HG03060 (cell line): ENCODE measurements around the gene ARID1B.

Source experiments
- ATAC-seq: cut with Tn5 transposase; IDR thresholded peaks from one replicate; pipeline ENCODE4 v1.9.1; 2021; ENCODE audit warnings: low read depth, moderate number of reproducible peaks; ENCODE audit not compliant: unreplicated experiment

The ARID1B gene

GRCh38 chr6:157113389-157113788 lies 336.2 kb downstream of the ARID1B start:
- no peak for ATAC-seq

GRCh38 chr6:157116426-157116825 lies 339.2 kb downstream of the ARID1B start:
- ATAC-seq = no peak

- no peak for ATAC-seq
Measured at GRCh38 chr6:157117431-157118095, 340.4 kb downstream of the ARID1B start.

- no peak for ATAC-seq
Measured at GRCh38 chr6:157119502-157120027, 342.4 kb downstream of the ARID1B start.

GRCh38 chr6:157120534-157121232 lies 343.5 kb downstream of the ARID1B start:
- ATAC-seq = no peak

GRCh38 chr6:157121897-157122296 lies 344.7 kb downstream of the ARID1B start:
- no peak for ATAC-seq

GRCh38 chr6:157123234-157123633 lies 346.1 kb downstream of the ARID1B start:
- ATAC-seq = no peak

- ATAC-seq = no peak
Measured at GRCh38 chr6:157124485-157125254, 347.5 kb downstream of the ARID1B start.

GRCh38 chr6:157125531-157125930 lies 348.4 kb downstream of the ARID1B start:
- no peak for ATAC-seq

- no peak for ATAC-seq
Measured at GRCh38 chr6:157126183-157127098, 349.3 kb downstream of the ARID1B start.

- no peak for ATAC-seq
Measured at GRCh38 chr6:157128235-157128775, 351.1 kb downstream of the ARID1B start.

GRCh38 chr6:157131250-157131649 lies 354.1 kb downstream of the ARID1B start:
- ATAC-seq = no peak

GRCh38 chr6:157133856-157134255 lies 356.7 kb downstream of the ARID1B start:
- no peak for ATAC-seq

GRCh38 chr6:157134402-157135047 lies 357.3 kb downstream of the ARID1B start:
- no peak for ATAC-seq

GRCh38 chr6:157135691-157136090 lies 358.5 kb downstream of the ARID1B start:
- no peak for ATAC-seq

- no peak for ATAC-seq
Measured at GRCh38 chr6:157137501-157137900, 360.3 kb downstream of the ARID1B start.

- no peak for ATAC-seq
Measured at GRCh38 chr6:157139054-157139708, 362.0 kb downstream of the ARID1B start.

- ATAC-seq = no peak
Measured at GRCh38 chr6:157143171-157143889, 366.2 kb downstream of the ARID1B start.
